HEK293T (cell line): ENCODE results near the gene PCDHA2.
"Not testable (repeated sequence)": the region's sequence is repeated elsewhere in the genome, so short reads cannot be mapped to it uniquely, and the experiment has no call there.

Experiments
- CTCF ChIA-PET: fragments of 350-600 bp; formaldehyde crosslinking; extraction: SDS; loops from one replicate; lab custom pipeline; 2021; ENCODE audit warnings: antibody characterized with exemption, inconsistent platforms; lab: Yijun Ruan, JAX
- POLR2A ChIA-PET: fragments of 350-600 bp; formaldehyde crosslinking; extraction: SDS; loops from one replicate; lab custom pipeline; 2020; ENCODE audit warnings: antibody characterized with exemption, inconsistent platforms; lab: Yijun Ruan, JAX
- DNase-seq: peaks from one replicate; pipeline ENCODE4 v3.0.0; 2012; ENCODE audit warnings: mixed read lengths; ENCODE audit errors: extremely low spot score
- ARNT ChIP-seq: fragments of 450-650 bp; IDR thresholded peaks from 2 replicates; pipeline ENCODE4 v1.6.1; 2017; ENCODE audit warnings: mild to moderate bottlenecking
- BHLHE40 ChIP-seq: fragments of 450-650 bp; IDR thresholded peaks from 2 replicates; pipeline ENCODE4 v1.6.1; 2016; ENCODE audit warnings: mild to moderate bottlenecking, moderate library complexity, borderline replicate concordance
- CTBP1 ChIP-seq: fragments of 450-650 bp; IDR thresholded peaks from 2 replicates; pipeline ENCODE4 v1.6.1; 2016; ENCODE audit warnings: borderline replicate concordance
- ELF4 ChIP-seq: fragments of 450-650 bp; IDR thresholded peaks from 2 replicates; pipeline ENCODE4 v1.6.1; 2017; ENCODE audit warnings: antibody characterized with exemption
- FOXA1 ChIP-seq: fragments of 450-650 bp; IDR thresholded peaks from 2 replicates; pipeline ENCODE4 v1.6.1; 2016; ENCODE audit warnings: mild to moderate bottlenecking
- FOXK2 ChIP-seq: fragments of 450-650 bp; IDR thresholded peaks from 2 replicates; pipeline ENCODE4 v1.6.1; 2016; ENCODE audit warnings: mild to moderate bottlenecking
- FOXM1 ChIP-seq: fragments of 450-650 bp; IDR thresholded peaks from 2 replicates; pipeline ENCODE4 v1.6.1; 2017; ENCODE audit warnings: mild to moderate bottlenecking, borderline replicate concordance
- HDGF ChIP-seq: fragments of 450-650 bp; IDR thresholded peaks from 2 replicates; pipeline ENCODE4 v1.6.1; 2017; ENCODE audit warnings: antibody characterized with exemption, borderline replicate concordance
- L3MBTL2 ChIP-seq: fragments of 450-650 bp; conservative IDR thresholded peaks from 2 replicates; pipeline ENCODE4 v1.6.1; 2016; ENCODE audit warnings: mild to moderate bottlenecking
- LEF1 ChIP-seq: fragments of 450-650 bp; IDR thresholded peaks from 2 replicates; pipeline ENCODE4 v1.6.1; 2017; ENCODE audit warnings: mild to moderate bottlenecking, borderline replicate concordance
- NFRKB ChIP-seq: fragments of 450-650 bp; IDR thresholded peaks from 2 replicates; pipeline ENCODE4 v1.6.1; 2016; ENCODE audit warnings: mild to moderate bottlenecking, moderate library complexity
- SP1 ChIP-seq: fragments of 450-650 bp; IDR thresholded peaks from 2 replicates; pipeline ENCODE4 v1.6.1; 2017
- SUZ12 ChIP-seq: fragments of 450-650 bp; IDR thresholded peaks from 2 replicates; pipeline ENCODE4 v1.6.1; 2016; ENCODE audit warnings: mild to moderate bottlenecking
- TARDBP ChIP-seq: fragments of 450-650 bp; IDR thresholded peaks from 2 replicates; pipeline ENCODE4 v1.6.1; 2016
- ZNF384 ChIP-seq: fragments of 450-650 bp; IDR thresholded peaks from 2 replicates; pipeline ENCODE4 v1.6.1; 2016
- TF ChIP-seq, protein P1 (sequence below): fragments of 450-650 bp; IDR thresholded peaks from 2 replicates; pipeline ENCODE4 v1.6.1; 2016

The PCDHA2 gene

DNA sequence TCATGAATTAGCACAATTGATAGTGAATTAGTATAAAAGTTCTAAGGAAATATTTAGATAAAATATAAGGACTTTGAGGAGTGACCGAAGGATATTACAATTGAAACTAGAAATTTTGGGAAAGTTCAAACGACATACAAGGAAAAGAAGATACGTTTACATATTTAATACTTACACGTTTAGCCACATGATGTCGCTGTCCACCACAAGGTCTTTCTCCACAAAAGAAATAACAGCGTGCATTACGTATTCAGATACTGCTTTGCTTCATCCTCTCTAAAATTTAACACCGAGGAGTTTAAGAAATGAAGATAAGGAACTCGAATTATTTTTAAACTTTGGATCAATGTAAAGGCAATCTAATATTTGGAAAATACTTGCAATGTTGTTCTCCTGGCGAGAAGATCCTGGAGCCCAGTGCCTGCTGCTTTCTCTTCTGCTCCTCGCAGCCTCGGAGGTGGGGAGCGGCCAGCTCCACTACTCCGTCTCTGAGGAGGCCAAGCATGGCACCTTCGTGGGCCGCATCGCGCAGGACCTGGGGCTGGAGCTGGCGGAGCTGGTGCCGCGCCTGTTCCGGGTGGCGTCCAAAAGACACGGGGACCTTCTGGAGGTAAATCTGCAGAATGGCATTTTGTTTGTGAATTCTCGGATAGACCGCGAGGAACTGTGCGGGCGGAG lies 6.3 kb downstream of the PCDHA2 start, which contains the start of gene PCDHA3:
Gene PCDHA3, plus strand, starts transcription at position 242 of the 678 bp plus-strand sequence.
- POLR2A ChIA-PET = no interaction called here
- no peak for DNase-seq
- CTCF ChIA-PET = no interaction called here
- TF ChIP-seq HDGF (no peak), ZNF384 (no peak), SP1 (no peak), TARDBP (no peak), LEF1 (no peak), FOXK2 (no peak), ELF4 (no peak), SUZ12 (no peak), L3MBTL2 (no peak), FOXM1 (no peak), FOXA1 (no peak), CTBP1 (no peak)

DNA sequence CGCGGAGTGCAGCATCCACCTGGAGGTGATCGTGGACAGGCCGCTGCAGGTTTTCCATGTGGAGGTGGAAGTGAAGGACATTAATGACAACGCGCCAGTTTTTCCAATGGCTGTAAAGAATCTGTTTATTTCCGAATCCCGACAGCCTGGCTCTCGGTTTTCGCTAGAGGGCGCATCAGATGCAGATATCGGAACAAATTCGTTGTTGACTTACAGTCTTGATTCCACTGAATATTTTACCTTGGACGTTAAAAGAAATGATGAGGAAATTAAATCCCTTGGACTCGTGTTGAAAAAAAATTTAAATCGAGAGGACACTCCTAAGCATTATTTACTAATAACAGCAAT lies 6.8 kb downstream of the PCDHA2 start:
- DNase-seq = no peak
- ChIA-PET CTCF (no interaction called here), POLR2A (no interaction called here)

DNA sequence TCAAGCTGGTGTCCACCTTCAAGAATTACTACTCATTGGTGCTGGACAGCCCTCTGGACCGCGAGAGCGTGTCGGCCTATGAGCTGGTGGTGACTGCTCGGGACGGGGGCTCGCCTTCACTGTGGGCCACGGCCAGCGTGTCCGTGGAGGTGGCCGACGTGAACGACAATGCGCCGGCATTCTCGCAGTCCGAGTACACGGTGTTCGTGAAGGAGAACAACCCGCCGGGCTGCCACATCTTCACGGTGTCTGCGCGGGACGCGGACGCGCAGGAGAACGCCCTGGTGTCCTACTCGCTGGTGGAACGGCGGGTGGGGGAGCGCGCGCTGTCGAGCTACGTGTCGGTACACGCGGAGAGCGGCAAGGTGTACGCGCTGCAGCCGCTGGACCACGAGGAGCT lies 7.7 kb downstream of the PCDHA2 start:
- POLR2A ChIA-PET, DNase-seq, CTCF ChIA-PET: not testable (repeated sequence)

More for the DNA sequence above, 6.8 kb downstream of the PCDHA2 start:
- TF ChIP-seq, protein P1, sequence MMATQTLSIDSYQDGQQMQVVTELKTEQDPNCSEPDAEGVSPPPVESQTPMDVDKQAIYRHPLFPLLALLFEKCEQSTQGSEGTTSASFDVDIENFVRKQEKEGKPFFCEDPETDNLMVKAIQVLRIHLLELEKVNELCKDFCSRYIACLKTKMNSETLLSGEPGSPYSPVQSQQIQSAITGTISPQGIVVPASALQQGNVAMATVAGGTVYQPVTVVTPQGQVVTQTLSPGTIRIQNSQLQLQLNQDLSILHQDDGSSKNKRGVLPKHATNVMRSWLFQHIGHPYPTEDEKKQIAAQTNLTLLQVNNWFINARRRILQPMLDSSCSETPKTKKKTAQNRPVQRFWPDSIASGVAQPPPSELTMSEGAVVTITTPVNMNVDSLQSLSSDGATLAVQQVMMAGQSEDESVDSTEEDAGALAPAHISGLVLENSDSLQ = no peak
- no peak for TF ChIP-seq L3MBTL2
- TF ChIP-seq ELF4 = no peak
- no peak for TF ChIP-seq ARNT
- TF ChIP-seq FOXK2 = no peak
- no peak for TF ChIP-seq BHLHE40
- TF ChIP-seq ZNF384 = no peak
- TF ChIP-seq SP1 = no peak

DNA sequence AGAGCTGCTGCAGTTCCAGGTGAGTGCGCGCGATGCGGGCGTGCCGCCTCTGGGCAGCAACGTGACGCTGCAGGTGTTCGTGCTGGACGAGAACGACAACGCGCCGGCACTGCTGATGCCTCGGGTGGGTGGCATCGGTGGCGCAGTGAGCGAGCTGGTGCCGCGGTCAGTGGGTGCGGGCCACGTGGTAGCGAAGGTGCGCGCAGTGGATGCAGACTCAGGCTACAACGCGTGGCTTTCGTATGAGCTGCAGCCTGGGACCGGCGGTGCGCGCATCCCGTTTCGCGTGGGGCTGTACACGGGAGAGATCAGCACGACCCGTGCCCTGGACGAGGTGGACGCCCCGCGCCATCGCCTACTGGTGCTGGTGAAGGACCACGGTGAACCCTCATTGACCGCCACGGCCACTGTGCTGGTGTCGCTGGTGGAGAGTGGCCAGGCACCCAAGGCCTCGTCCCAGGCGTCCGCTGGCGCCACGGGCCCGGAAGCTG lies 8.2 kb downstream of the PCDHA2 start:
- TF ChIP-seq L3MBTL2 = no peak
- TF ChIP-seq FOXA1 = no peak
- TF ChIP-seq, protein P1 = no peak
- TF ChIP-seq LEF1 = no peak
- TF ChIP-seq BHLHE40 = no peak
- no peak for TF ChIP-seq CTBP1
- no peak for TF ChIP-seq FOXM1
- no peak for TF ChIP-seq NFRKB
- TF ChIP-seq HDGF = no peak
- no peak for TF ChIP-seq ZNF384
- no peak for TF ChIP-seq TARDBP
- no peak for TF ChIP-seq SUZ12
- TF ChIP-seq FOXK2 = no peak
- no peak for TF ChIP-seq ARNT
- TF ChIP-seq SP1 = no peak
- TF ChIP-seq ELF4 = no peak
- ChIA-PET CTCF (no interaction called here), POLR2A (no interaction called here)

DNA sequence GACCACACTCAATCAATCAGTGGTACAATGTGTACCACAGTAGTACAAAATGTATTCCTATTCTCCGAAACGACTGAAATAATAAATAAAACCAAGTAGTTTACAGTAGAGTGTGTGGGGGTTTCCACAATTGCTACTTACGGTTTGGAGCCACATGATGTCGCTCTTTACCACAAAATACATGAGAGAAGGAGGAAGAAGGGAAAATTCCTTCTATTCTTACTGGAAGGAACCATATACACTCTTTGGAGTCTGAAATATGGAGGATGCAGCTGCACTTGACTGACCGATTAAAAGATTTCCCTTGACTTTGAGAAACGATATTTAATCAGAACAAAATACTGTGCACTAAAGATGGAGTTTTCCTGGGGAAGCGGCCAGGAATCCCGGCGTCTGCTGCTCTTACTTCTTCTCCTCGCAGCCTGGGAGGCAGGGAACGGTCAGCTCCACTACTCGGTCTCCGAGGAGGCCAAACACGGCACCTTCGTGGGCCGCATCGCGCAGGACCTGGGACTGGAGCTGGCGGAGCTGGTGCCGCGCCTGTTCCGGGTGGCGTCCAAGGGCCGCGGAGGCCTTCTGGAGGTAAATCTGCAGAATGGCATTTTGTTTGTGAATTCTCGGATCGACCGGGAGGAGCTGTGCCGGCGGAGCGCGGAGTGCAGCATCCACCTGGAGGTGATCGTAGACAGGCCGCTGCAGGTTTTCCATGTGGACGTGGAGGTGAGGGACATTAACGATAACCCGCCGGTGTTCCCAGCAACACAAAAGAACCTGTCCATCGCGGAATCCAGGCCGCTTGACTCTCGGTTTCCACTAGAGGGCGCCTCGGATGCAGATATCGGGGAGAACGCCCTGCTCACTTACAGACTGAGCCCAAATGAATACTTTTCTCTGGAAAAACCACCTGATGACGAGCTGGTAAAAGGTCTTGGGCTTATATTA lies 12.5 kb downstream of the PCDHA2 start, which contains the start of gene PCDHA4:
Gene PCDHA4, plus strand, starts transcription at position 235 of the 942 bp plus-strand sequence.
- ChIA-PET CTCF (interaction anchor here (1.2 kb wide), 1 partner anchor 14 kb away, joined by 3 read pairs; the partner anchor contains the start of gene PCDHA5), POLR2A (no interaction called here)
- no peak for DNase-seq

More for the DNA sequence above, 8.2 kb downstream of the PCDHA2 start:
- no peak for DNase-seq

DNA sequence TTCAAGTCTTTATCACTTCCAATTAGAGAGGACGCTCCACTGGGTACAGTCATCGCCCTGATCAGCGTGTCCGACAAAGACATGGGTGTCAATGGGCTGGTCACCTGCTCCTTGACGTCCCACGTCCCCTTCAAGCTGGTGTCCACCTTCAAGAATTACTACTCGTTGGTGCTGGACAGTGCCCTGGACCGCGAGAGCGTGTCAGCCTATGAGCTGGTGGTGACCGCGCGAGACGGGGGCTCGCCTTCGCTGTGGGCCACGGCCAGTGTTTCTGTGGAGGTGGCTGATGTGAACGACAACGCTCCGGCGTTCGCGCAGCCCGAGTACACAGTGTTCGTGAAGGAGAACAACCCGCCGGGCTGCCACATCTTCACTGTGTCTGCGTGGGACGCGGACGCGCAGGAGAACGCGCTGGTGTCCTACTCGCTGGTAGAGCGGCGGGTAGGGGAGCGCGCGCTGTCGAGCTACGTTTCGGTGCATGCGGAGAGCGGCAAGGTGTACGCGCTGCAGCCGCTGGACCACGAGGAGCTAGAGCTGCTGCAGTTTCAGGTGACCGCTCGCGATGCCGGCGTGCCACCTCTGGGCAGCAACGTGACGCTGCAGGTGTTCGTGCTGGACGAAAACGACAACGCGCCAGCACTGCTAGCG lies 13.7 kb downstream of the PCDHA2 start:
- CTCF ChIA-PET = interaction anchor here (1.2 kb wide), 1 partner anchor 13 kb away, joined by 3 read pairs; the partner anchor contains the start of gene PCDHA5
- DNase-seq, POLR2A ChIA-PET: not testable (repeated sequence)

More for the DNA sequence above, 12.5 kb downstream of the PCDHA2 start, which contains the start of gene PCDHA4:
- TF ChIP-seq SP1 (no peak), CTBP1 (no peak), ARNT (no peak), FOXM1 (no peak), FOXK2 (no peak), ZNF384 (no peak), ELF4 (no peak), NFRKB (no peak), LEF1 (no peak), SUZ12 (no peak), L3MBTL2 (no peak), HDGF (no peak), BHLHE40 (no peak), TARDBP (no peak), FOXA1 (no peak)
- TF ChIP-seq, protein P1 = no peak
